Mesendoderm (in vitro differentiated cells): ENCODE results near the gene OBI1.

Source experiments
- DNase-seq: peaks from one replicate; pipeline ENCODE4 v3.0.0; 2013
- H2AK5ac ChIP-seq: 2 replicates; pipeline ENCODE4 v1.6.1; 2013; ENCODE audit warnings: low read length, inconsistent platforms
- H2BK120ac ChIP-seq: 2 replicates; pipeline ENCODE4 v1.6.1; 2013; ENCODE audit warnings: low read depth, mild to moderate bottlenecking, low read length, moderate library complexity, mixed read lengths
- H2BK15ac ChIP-seq: replicated peaks from 2 replicates; pipeline ENCODE4 v1.6.1; 2013; ENCODE audit warnings: low read depth, mild to moderate bottlenecking, moderate library complexity
- H2BK5ac ChIP-seq: 2 replicates; pipeline ENCODE4 v1.6.1; 2013; ENCODE audit warnings: low read length, inconsistent platforms
- H3K18ac ChIP-seq: 2 replicates; pipeline ENCODE4 v1.6.1; 2013; ENCODE audit warnings: mild to moderate bottlenecking, low read length, mixed read lengths
- H3K23ac ChIP-seq: one replicate; pipeline ENCODE4 v1.6.1; 2013; ENCODE audit warnings: low read length
- H3K27ac ChIP-seq: 2 replicates; pipeline ENCODE4 v1.5.1; 2013; ENCODE audit warnings: low read depth, mild to moderate bottlenecking, inconsistent platforms, low read length, moderate library complexity
- H3K27me3 ChIP-seq: 2 replicates; pipeline ENCODE4 v1.6.1; 2013; ENCODE audit warnings: low read length, control low read depth, mild to moderate bottlenecking, inconsistent platforms; ENCODE audit not compliant: insufficient read depth, poor library complexity
- H3K36me3 ChIP-seq: 2 replicates; pipeline ENCODE4 v1.6.1; 2013; ENCODE audit warnings: low read length, inconsistent platforms; ENCODE audit not compliant: control insufficient read depth, insufficient read depth
- H3K4ac ChIP-seq: one replicate; pipeline ENCODE4 v1.6.1; 2013; ENCODE audit warnings: low read depth, mild to moderate bottlenecking, low read length, moderate library complexity
- H3K4me1 ChIP-seq: 2 replicates; pipeline ENCODE4 v1.6.1; 2013; ENCODE audit warnings: low read depth, low read length, inconsistent platforms; ENCODE audit not compliant: control insufficient read depth
- H3K4me2 ChIP-seq: 2 replicates; pipeline ENCODE4 v1.6.1; 2013; ENCODE audit warnings: low read length
- H3K4me3 ChIP-seq: 2 replicates; pipeline ENCODE4 v1.5.1; 2013; ENCODE audit warnings: mild to moderate bottlenecking, low read length
- H3K56ac ChIP-seq: one replicate; pipeline ENCODE4 v1.6.1; 2013; ENCODE audit warnings: low read length
- H3K79me1 ChIP-seq: 2 replicates; pipeline ENCODE4 v1.6.1; 2013; ENCODE audit warnings: low read length, inconsistent platforms
- H3K79me2 ChIP-seq: 2 replicates; pipeline ENCODE4 v1.6.1; 2013; ENCODE audit warnings: mild to moderate bottlenecking, low read length; ENCODE audit not compliant: control insufficient read depth, insufficient read depth
- H3K9ac ChIP-seq: 2 replicates; pipeline ENCODE4 v1.6.1; 2013; ENCODE audit warnings: low read length, inconsistent platforms
- H4K5ac ChIP-seq: one replicate; pipeline ENCODE4 v1.6.1; 2013; ENCODE audit warnings: low read length
- H4K8ac ChIP-seq: one replicate; pipeline ENCODE4 v1.6.1; 2013; ENCODE audit warnings: low read depth, mild to moderate bottlenecking, control low read depth, low read length, moderate library complexity
- WGBS: extraction: QIAGEN DNeasy Blood & Tissue Kit; methylation state at CpG from one replicate; pipeline ENCODE4 v1.1.7; 2013; ENCODE audit warnings: low lambda C conversion rate, missing lambda C conversion rate; ENCODE audit not compliant: insufficient coverage; ENCODE audit errors: extremely low coverage; 5-methylcytosine and 5-hydroxymethylcytosine counted together

The OBI1 gene

DNA sequence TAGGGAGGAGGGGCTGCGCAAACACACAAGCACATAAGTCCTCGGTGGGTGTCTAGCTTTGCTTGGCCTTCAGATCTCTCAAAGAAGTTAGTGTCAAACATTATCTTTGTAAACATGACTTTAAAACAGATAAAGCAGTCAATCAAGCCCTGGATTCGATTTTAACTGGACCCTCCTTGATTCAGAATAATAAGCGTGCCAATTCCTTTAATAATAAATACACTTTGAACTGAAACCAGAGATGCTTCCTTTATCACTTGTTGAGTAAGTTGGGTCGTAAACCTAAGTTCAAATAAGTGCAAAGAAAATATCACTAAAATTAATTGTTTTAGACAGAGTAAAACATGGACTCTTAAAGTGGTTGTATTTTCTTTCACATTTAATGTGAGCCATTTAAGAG, 86.5 kb downstream of the OBI1 start:
- Histone ChIP-seq H3K79me2 (no peaks in the 10 kb centered on the region), H3K36me3 (no peaks in the 10 kb centered on the region), H3K4me2 (no peak overlapping the region), H4K5ac (no peak overlapping the region), H4K8ac (no peak overlapping the region), H3K23ac (no peak overlapping the region), H3K56ac (no peak overlapping the region), H3K27ac (no peak overlapping the region), H3K9ac (no peak overlapping the region), H3K4me3 (no peak overlapping the region), H3K27me3 (no peaks in the 10 kb centered on the region), H3K18ac (no peak overlapping the region), H2BK15ac (no peak overlapping the region), H2BK120ac (no peak overlapping the region), H2BK5ac (no peak overlapping the region), H2AK5ac (no peak overlapping the region), H3K4me1 (no peaks in the 10 kb centered on the region), H3K79me1 (no peaks in the 10 kb centered on the region), H3K4ac (no peak overlapping the region)
- no CpG with 5 or more reads among the region's 5 CpGs for WGBS
- DNase-seq: no peak

- Histone ChIP-seq H3K79me2 (no peaks in the 10 kb centered on the region), H3K4me1 (no peaks in the 10 kb centered on the region), H3K23ac (no peak overlapping the region), H3K36me3 (no peaks in the 10 kb centered on the region), H3K9ac (no peak overlapping the region), H3K56ac (no peak overlapping the region), H3K27ac (no peak overlapping the region), H2BK120ac (no peak overlapping the region), H4K8ac (no peak overlapping the region), H4K5ac (no peak overlapping the region), H3K4me3 (no peak overlapping the region), H3K4ac (no peak overlapping the region), H3K79me1 (no peaks in the 10 kb centered on the region), H2AK5ac (no peak overlapping the region), H2BK5ac (no peak overlapping the region), H2BK15ac (no peak overlapping the region), H3K27me3 (no peaks in the 10 kb centered on the region), H3K4me2 (no peak overlapping the region), H3K18ac (no peak overlapping the region)
- DNase-seq: no peak
- WGBS: no CpG with 5 or more reads among the region's 1 CpG
Observed at GRCh38 chr13:78569029-78569428, 89.9 kb downstream of the OBI1 start.

DNA sequence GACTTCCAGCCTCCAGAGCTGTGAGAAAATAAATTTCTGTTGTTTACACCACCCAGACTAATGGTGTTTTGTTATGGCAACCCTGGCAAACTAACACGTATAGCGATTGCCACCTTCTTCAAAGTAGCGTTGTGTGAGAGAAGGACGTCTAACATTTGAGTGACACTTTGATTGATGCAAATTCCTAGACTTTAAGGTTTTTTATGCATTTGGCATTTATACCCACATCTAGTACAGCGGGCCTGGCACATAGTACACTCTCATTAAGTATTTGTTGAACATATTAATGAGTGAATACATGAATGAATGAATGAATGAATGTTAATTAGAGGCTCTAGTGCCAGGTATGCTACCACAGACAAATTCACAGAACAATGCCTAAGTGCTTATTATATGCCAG, 92.3 kb downstream of the OBI1 start:
- Histone ChIP-seq H4K5ac (no peak overlapping the region), H3K4me1 (no peaks in the 10 kb centered on the region), H3K18ac (no peak overlapping the region), H3K79me2 (no peaks in the 10 kb centered on the region), H3K36me3 (no peaks in the 10 kb centered on the region), H2AK5ac (no peak overlapping the region), H3K4ac (no peak overlapping the region), H2BK120ac (no peak overlapping the region), H3K23ac (no peak overlapping the region), H2BK5ac (no peak overlapping the region), H3K27me3 (no peaks in the 10 kb centered on the region), H3K56ac (no peak overlapping the region), H3K4me3 (no peak overlapping the region), H3K27ac (no peak overlapping the region), H2BK15ac (no peak overlapping the region), H3K9ac (no peak overlapping the region), H3K4me2 (no peak overlapping the region), H4K8ac (no peak overlapping the region), H3K79me1 (no peaks in the 10 kb centered on the region)
- DNase-seq: no peak
- WGBS: no CpG with 5 or more reads among the region's 5 CpGs
